ENCODE measurements around the gene IGFL2. TPM values are rescaled to one million over a fixed set of nuclear protein-coding genes. Genes with fewer than 3 reads are reported as not detected.
"Not testable (repeated sequence)": the region's sequence is repeated elsewhere in the genome, so short reads cannot be mapped to it uniquely, and the experiment has no call there.

The IGFL2 gene
- total and polyA plus RNA-seq, 5 donors = 0.14 to 0.43 TPM; not detected in 3

- Histone ChIP-seq H3K27me3 (ENCODE audit: control insufficient read depth, insufficient read depth) (no peaks in the 10 kb centered on the region), H3K4me1 (ENCODE audit: control insufficient read depth, insufficient read depth, low read length) (no peaks in the 10 kb centered on the region), H3K4me3 (ENCODE audit: low read length) (no peak overlapping the region), H3K9me3 (ENCODE audit: control insufficient read depth, low read length) (no peaks in the 10 kb centered on the region), H3K27ac (ENCODE audit: low read length) (no peak overlapping the region)
- WGBS = 72% methylated on average over 16 of the region's 16 CpGs
- DNase-seq (no peak), ATAC-seq (no peak)
- intact Hi-C loops (cut with DNase I) = no loop called here
Measured at GRCh38 chr19:46201454-46202310, 53.6 kb downstream of the IGFL2 start.

GRCh38 chr19:46202426-46202825 lies 54.4 kb downstream of the IGFL2 start:
- DNase-seq (no peak), ATAC-seq (no peak)
- Histone ChIP-seq H3K27me3 (ENCODE audit: control insufficient read depth, insufficient read depth) (no peaks in the 10 kb centered on the region), H3K4me3 (ENCODE audit: low read length) (no peak overlapping the region), H3K9me3 (ENCODE audit: control insufficient read depth, low read length) (no peaks in the 10 kb centered on the region), H3K4me1 (ENCODE audit: control insufficient read depth, insufficient read depth, low read length) (no peaks in the 10 kb centered on the region), H3K27ac (ENCODE audit: low read length) (no peak overlapping the region)
- intact Hi-C loops (cut with DNase I) = no loop called here
- 60% methylated on average over 4 of the region's 4 CpGs for WGBS

- H3K27me3 ChIP-seq (ENCODE audit: control insufficient read depth, insufficient read depth) = no peaks in the 10 kb centered on the region
- DNase-seq (no peak), ATAC-seq (no peak)
- H3K9me3 ChIP-seq (ENCODE audit: control insufficient read depth, low read length) = no peaks in the 10 kb centered on the region
- no peak overlapping the region for H3K27ac ChIP-seq (ENCODE audit: low read length)
- no peaks in the 10 kb centered on the region for H3K4me1 ChIP-seq (ENCODE audit: control insufficient read depth, insufficient read depth, low read length)
- intact Hi-C loops (cut with DNase I) = no loop called here
- 83% methylated on average over 8 of the region's 8 CpGs for WGBS
- no peak overlapping the region for H3K4me3 ChIP-seq (ENCODE audit: low read length)
Measured at GRCh38 chr19:46202872-46203860, 55.1 kb downstream of the IGFL2 start.

GRCh38 chr19:46204008-46204407 lies 56.0 kb downstream of the IGFL2 start:
- whole genome bisulfite sequencing = 82% methylated on average over 5 of the region's 5 CpGs
- H3K4me3 ChIP-seq (ENCODE audit: low read length) = no peak overlapping the region
- ATAC-seq (no peak), DNase-seq (no peak)
- intact Hi-C loops (cut with DNase I) = no loop called here
- no peaks in the 10 kb centered on the region for H3K4me1 ChIP-seq (ENCODE audit: control insufficient read depth, insufficient read depth, low read length)
- H3K27ac ChIP-seq (ENCODE audit: low read length) = no peak overlapping the region
- no peaks in the 10 kb centered on the region for H3K27me3 ChIP-seq (ENCODE audit: control insufficient read depth, insufficient read depth)
- no peaks in the 10 kb centered on the region for H3K9me3 ChIP-seq (ENCODE audit: control insufficient read depth, low read length)

- H3K9me3 ChIP-seq (ENCODE audit: control insufficient read depth, low read length) = no peaks in the 10 kb centered on the region
- intact Hi-C loops (cut with DNase I) = no loop called here
- no peak overlapping the region for H3K4me3 ChIP-seq (ENCODE audit: low read length)
- H3K27ac ChIP-seq (ENCODE audit: low read length) = no peak overlapping the region
- ATAC-seq (peak in 1 of 2 donors; percentile 11), DNase-seq (no peak)
- H3K27me3 ChIP-seq (ENCODE audit: control insufficient read depth, insufficient read depth) = no peaks in the 10 kb centered on the region
- 60% methylated on average over 6 of the region's 6 CpGs for WGBS
- no peaks in the 10 kb centered on the region for H3K4me1 ChIP-seq (ENCODE audit: control insufficient read depth, insufficient read depth, low read length)
Measured at GRCh38 chr19:46205183-46205984, 57.3 kb downstream of the IGFL2 start.

- Histone ChIP-seq H3K27me3 (ENCODE audit: control insufficient read depth, insufficient read depth) (no peaks in the 10 kb centered on the region), H3K4me3 (ENCODE audit: low read length) (no peak overlapping the region), H3K27ac (ENCODE audit: low read length) (no peak overlapping the region), H3K9me3 (ENCODE audit: control insufficient read depth, low read length) (no peaks in the 10 kb centered on the region), H3K4me1 (ENCODE audit: control insufficient read depth, insufficient read depth, low read length) (peaks cover 3% of the 10 kb centered on the region)
- intact Hi-C loops (cut with DNase I) = no loop called here
- 61% methylated on average over 5 of the region's 5 CpGs for WGBS
- DNase-seq = no peak
- ATAC-seq = peak; percentile 62
Measured at GRCh38 chr19:46206176-46206575, 58.1 kb downstream of the IGFL2 start.

- peaks cover 3% of the 10 kb centered on the region for H3K4me1 ChIP-seq (ENCODE audit: control insufficient read depth, insufficient read depth, low read length)
- no peaks in the 10 kb centered on the region for H3K9me3 ChIP-seq (ENCODE audit: control insufficient read depth, low read length)
- WGBS = 52% methylated on average over 3 of the region's 3 CpGs
- no peak overlapping the region for H3K27ac ChIP-seq (ENCODE audit: low read length)
- ATAC-seq (no peak), DNase-seq (no peak)
- H3K27me3 ChIP-seq (ENCODE audit: control insufficient read depth, insufficient read depth) = no peaks in the 10 kb centered on the region
- intact Hi-C loops (cut with DNase I) = no loop called here
- no peak overlapping the region for H3K4me3 ChIP-seq (ENCODE audit: low read length)
Measured at GRCh38 chr19:46206682-46207081, 58.6 kb downstream of the IGFL2 start.

- ATAC-seq; intact Hi-C loops (cut with DNase I): not testable (repeated sequence)
Measured at GRCh38 chr19:46207858-46208257, 59.8 kb downstream of the IGFL2 start.

GRCh38 chr19:46209051-46209450 lies 61.0 kb downstream of the IGFL2 start:
- H3K4me3 ChIP-seq (ENCODE audit: low read length) = no peak overlapping the region
- WGBS = 75% methylated on average over 3 of the region's 3 CpGs
- intact Hi-C loops (cut with DNase I) = no loop called here
- H3K27me3 ChIP-seq (ENCODE audit: control insufficient read depth, insufficient read depth) = no peaks in the 10 kb centered on the region
- DNase-seq (no peak), ATAC-seq (no peak)
- no peaks in the 10 kb centered on the region for H3K9me3 ChIP-seq (ENCODE audit: control insufficient read depth, low read length)
- peaks cover 7% of the 10 kb centered on the region for H3K4me1 ChIP-seq (ENCODE audit: control insufficient read depth, insufficient read depth, low read length)
- no peak overlapping the region for H3K27ac ChIP-seq (ENCODE audit: low read length)

More at GRCh38 chr19:46207858-46208257, 59.8 kb downstream of the IGFL2 start:
- not testable (repeated sequence) for H3K27ac ChIP-seq (ENCODE audit: low read length); DNase-seq; H3K4me1 ChIP-seq (ENCODE audit: control insufficient read depth, insufficient read depth, low read length); H3K9me3 ChIP-seq (ENCODE audit: control insufficient read depth, low read length); H3K27me3 ChIP-seq (ENCODE audit: control insufficient read depth, insufficient read depth); H3K4me3 ChIP-seq (ENCODE audit: low read length)
- 87% methylated on average over 6 of the region's 8 CpGs for WGBS

- H3K27ac ChIP-seq (ENCODE audit: low read length) = no peak overlapping the region
- H3K4me3 ChIP-seq (ENCODE audit: low read length) = no peak overlapping the region
- no peaks in the 10 kb centered on the region for H3K9me3 ChIP-seq (ENCODE audit: control insufficient read depth, low read length)
- peaks cover 7% of the 10 kb centered on the region for H3K4me1 ChIP-seq (ENCODE audit: control insufficient read depth, insufficient read depth, low read length)
- intact Hi-C loops (cut with DNase I) = no loop called here
- no peaks in the 10 kb centered on the region for H3K27me3 ChIP-seq (ENCODE audit: control insufficient read depth, insufficient read depth)
- ATAC-seq (no peak), DNase-seq (no peak)
- WGBS = 87% methylated on average over 1 of the region's 1 CpG
Measured at GRCh38 chr19:46209472-46209871, 61.4 kb downstream of the IGFL2 start.
